Lung (tissue), 13 donors: ENCODE data around the gene LRRTM4. TPM values are rescaled to one million over a fixed set of nuclear protein-coding genes. Genes with fewer than 3 reads are reported as not detected.
"Not testable (repeated sequence)": the region's sequence is repeated elsewhere in the genome, so short reads cannot be mapped to it uniquely, and the experiment has no call there.

Experiments
- ATAC-seq: fragments of 200-7000 bp; cut with Tn5 transposase; one replicate; pipeline ENCODE4 v1.9.1; 2020; ENCODE audit warnings: moderate number of reproducible peaks; ENCODE audit not compliant: insufficient read depth, low FRiP score
- DNase-seq, 3 donors: peaks; one replicate each; pipeline ENCODE4 v3.0.0-alpha.2; 2013 to 2017
- H3K27ac ChIP-seq, 2 donors: one replicate each; pipeline ENCODE4 v1.5.1; 2013; ENCODE audit warnings: mild to moderate bottlenecking in 2 of 2, moderate library complexity in 2 of 2, control low read depth in 1 of 2, inconsistent platforms in 1 of 2, low read depth in 1 of 2, low read length in 1 of 2
- H3K27me3 ChIP-seq, 3 donors: one replicate each; pipeline ENCODE4 v1.5.1; 2013; ENCODE audit warnings: low read length in 2 of 3; ENCODE audit not compliant: control insufficient read depth in 3 of 3, insufficient read depth in 3 of 3
- H3K36me3 ChIP-seq, 4 donors: one replicate each; pipeline ENCODE4 v1.5.1; 2013; ENCODE audit warnings: low read length in 4 of 4, mild to moderate bottlenecking in 1 of 4, moderate library complexity in 1 of 4; ENCODE audit not compliant: control insufficient read depth in 4 of 4, insufficient read depth in 4 of 4
- H3K4me1 ChIP-seq, 5 donors: one replicate each; pipeline ENCODE4 v1.5.1; 2013; ENCODE audit warnings: low read length in 5 of 5, mild to moderate bottlenecking in 2 of 5, moderate library complexity in 1 of 5; ENCODE audit not compliant: control insufficient read depth in 5 of 5, insufficient read depth in 5 of 5
- H3K4me3 ChIP-seq: one replicate; pipeline ENCODE4 v1.5.1; 2013; ENCODE audit warnings: mild to moderate bottlenecking, control low read depth, moderate library complexity
- H3K9ac ChIP-seq, 2 donors: one replicate each; pipeline ENCODE4 v1.5.1; 2013; ENCODE audit warnings: low read length in 2 of 2, control low read depth in 1 of 2; ENCODE audit not compliant: insufficient read depth in 1 of 2
- H3K9me3 ChIP-seq, 4 donors: one replicate each; pipeline ENCODE4 v1.5.1; 2013; ENCODE audit warnings: low read length in 3 of 4, mild to moderate bottlenecking in 1 of 4, moderate library complexity in 1 of 4; ENCODE audit not compliant: control insufficient read depth in 4 of 4, insufficient read depth in 3 of 4
- CTCF ChIP-seq: IDR thresholded peaks from 2 replicates; pipeline ENCODE4 v1.5.1; 2012; ENCODE audit warnings: mild to moderate bottlenecking; ENCODE audit errors: control extremely low read depth, extremely low read depth
- WGBS, 2 donors: extraction: QIAGEN DNeasy Blood & Tissue Kit; methylation state at CpG; one replicate each; pipeline ENCODE4 v1.1.7; 2013; 5-methylcytosine and 5-hydroxymethylcytosine counted together
- polyA plus RNA-seq, 2 donors: library from polyadenylated mRNA; stranded (reverse); fragments of 200-250 nt; gene quantifications; one replicate each; pipeline ENCODE4 v1.2.1, GENCODE V29; 2013
- small RNA-seq: library from RNA; depleted of rRNA; stranded (forward); fragments of <200 nt; gene quantifications from one replicate; pipeline ENCODE3, GENCODE V24; 2014; ENCODE audit warnings: low replicate concordance
- total RNA-seq, 2 donors: library from RNA; depleted of rRNA in 1 of 2; stranded (reverse); fragments of >200 nt in 1 of 2; gene quantifications; one replicate each; pipeline ENCODE4 v1.2.1, GENCODE V29; 2014 to 2021
- donor health status: control.
- donor health status: control.
- donor health status: Bipolar disorder and iron deficiency.
- donor health status: healthy.
- donor health status: DM: yes; HTN: yes; CAD: no.

Gene LRRTM4
- total and polyA plus RNA-seq, 4 donors: 0.08 to 9.2 (median 1.2) TPM; not detected in 1

DNA sequence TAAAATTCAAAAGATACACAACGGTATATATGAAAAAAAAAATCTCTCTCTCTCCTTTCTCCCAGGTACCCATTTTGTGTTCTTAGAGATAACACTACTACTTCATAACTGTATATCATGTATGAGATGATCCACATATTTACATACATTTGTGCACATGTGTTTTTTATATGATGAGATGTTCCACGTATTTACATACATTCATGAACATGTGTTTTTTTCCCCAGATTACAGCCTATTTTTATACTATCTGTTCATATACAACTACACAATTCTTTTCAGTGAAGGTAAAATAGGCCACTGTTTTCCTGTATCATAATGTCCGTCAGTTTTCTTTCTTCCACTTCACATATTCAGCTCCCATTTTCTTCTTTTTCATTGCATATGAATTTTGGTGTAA is 808.9 kb downstream of the LRRTM4 start:
- DNase-seq: no peak
- no peak overlapping the region for H3K4me3 ChIP-seq
- H3K9me3 ChIP-seq: no peaks in the 10 kb centered on the region
- no peak for ATAC-seq
- H3K9ac ChIP-seq: no peak overlapping the region
- no peaks in the 10 kb centered on the region for H3K4me1 ChIP-seq
- no peaks in the 10 kb centered on the region for H3K27me3 ChIP-seq
- no peaks in the 10 kb centered on the region for H3K36me3 ChIP-seq
- H3K27ac ChIP-seq: no peak overlapping the region
- TF ChIP-seq CTCF: no peak
- 92% methylated on average over 3 of the region's 3 CpGs for WGBS, 2 donors

DNA sequence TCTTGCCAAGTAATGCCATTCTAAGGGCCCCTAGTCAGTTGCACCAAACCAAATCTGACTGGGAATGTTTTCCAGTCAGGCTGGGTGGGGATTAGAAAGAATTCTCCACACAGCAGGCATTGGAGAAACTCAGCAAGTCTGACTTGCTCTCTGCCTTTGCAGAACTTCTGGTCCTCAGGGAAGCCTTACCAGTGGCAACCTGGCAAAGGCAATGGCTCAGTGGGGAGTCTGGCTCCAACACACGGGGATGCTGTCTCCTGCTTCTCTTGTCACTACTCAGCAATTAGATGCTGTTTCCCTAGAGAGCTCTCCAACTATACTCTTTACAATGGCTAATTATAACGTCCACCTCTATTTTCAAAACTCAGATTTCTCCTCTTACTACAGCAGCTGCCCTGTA is 810.7 kb downstream of the LRRTM4 start:
- Histone ChIP-seq H3K27ac (no peak overlapping the region), H3K36me3 (no peaks in the 10 kb centered on the region), H3K9me3 (no peaks in the 10 kb centered on the region), H3K27me3 (no peaks in the 10 kb centered on the region), H3K4me3 (no peak overlapping the region), H3K9ac (no peak overlapping the region), H3K4me1 (no peaks in the 10 kb centered on the region)
- DNase-seq (no peak), ATAC-seq (no peak)
- TF ChIP-seq CTCF: no peak
- WGBS, 2 donors: 49 to 57% methylated on average over 2 of the region's 2 CpGs

- DNase-seq: no peak
These were observed 821.3 kb downstream of the LRRTM4 start for GRCh38 chr2:76700894-76701293.

GRCh38 chr2:76697998-76698713 is 824.0 kb downstream of the LRRTM4 start:
- H3K27me3 ChIP-seq, H3K4me3 ChIP-seq, H3K9ac ChIP-seq, DNase-seq, H3K4me1 ChIP-seq, H3K27ac ChIP-seq, H3K36me3 ChIP-seq, ATAC-seq, H3K9me3 ChIP-seq: not testable (repeated sequence)
- 95 to 97% methylated on average over 33 of the region's 33 CpGs for WGBS, 2 donors

More at GRCh38 chr2:76700894-76701293, 821.3 kb downstream of the LRRTM4 start:
- Histone ChIP-seq H3K27ac (no peak overlapping the region), H3K36me3 (no peaks in the 10 kb centered on the region), H3K9me3 (no peaks in the 10 kb centered on the region), H3K27me3 (no peaks in the 10 kb centered on the region), H3K4me3 (no peak overlapping the region), H3K9ac (no peak overlapping the region), H3K4me1 (no peaks in the 10 kb centered on the region)
- 85 to 86% methylated on average over 6 of the region's 6 CpGs for WGBS, 2 donors
- no peak for TF ChIP-seq CTCF
- ATAC-seq: no peak

Small RNAs within 50 kb of the gene (small RNA-seq; reads per million reads assigned to genes)
- not detected for gene RNA5SP98
